Uterus (tissue), 2 donors: ENCODE results near the gene FCN3.

Experiments
- CTCF ChIP-seq, 4 experiments: fragments of 200-600 bp in 2 of 4; fragments of 450-650 bp in 2 of 4; sonication (generic) in 2 of 4; IDR thresholded peaks; one replicate each; pipeline ENCODE4 v1.5.1; 2016 to 2019; ENCODE audit warnings: antibody characterized with exemption in 4 of 4, mild to moderate bottlenecking in 2 of 4, moderate library complexity in 1 of 4
- POLR2A ChIP-seq, 2 donors: fragments of 450-650 bp; IDR thresholded peaks; one replicate each; pipeline ENCODE4 v1.6.1; 2016; ENCODE audit warnings: antibody characterized with exemption in 2 of 2, mild to moderate bottlenecking in 1 of 2, moderate library complexity in 1 of 2

GRCh38 chr1:27327964-27328363 lies 46.7 kb downstream of the FCN3 start:
- no peak for TF ChIP-seq CTCF (IDR thresholded peaks at IDR 0.05)
- no peak for TF ChIP-seq POLR2A (IDR thresholded peaks at IDR 0.05)
